ENCODE results near the gene ABCD4.
"Not testable (repeated sequence)": the region's sequence is repeated elsewhere in the genome, so short reads cannot be mapped to it uniquely, and the experiment has no call there.

ABCD4 gene

GRCh38 chr14:74301594-74302151 lies 1.1 kb downstream of the ABCD4 start:
- DNase-seq = no peak

- no peak for DNase-seq
Observed at GRCh38 chr14:74299061-74299545, 3.6 kb downstream of the ABCD4 start.

- DNase-seq = no peak
Observed at GRCh38 chr14:74297986-74298385, 4.7 kb downstream of the ABCD4 start.

- DNase-seq = no peak
Observed at GRCh38 chr14:74296037-74296467, 6.7 kb downstream of the ABCD4 start.

- DNase-seq = no peak
Observed at GRCh38 chr14:74293606-74294005, 9.1 kb downstream of the ABCD4 start.

GRCh38 chr14:74292061-74292460 lies 10.7 kb downstream of the ABCD4 start:
- no peak for DNase-seq

GRCh38 chr14:74290415-74290814 lies 12.3 kb downstream of the ABCD4 start:
- no peak for DNase-seq

- no peak for DNase-seq
Observed at GRCh38 chr14:74289801-74290200, 12.9 kb downstream of the ABCD4 start.

GRCh38 chr14:74286736-74287135 lies 16.0 kb downstream of the ABCD4 start:
- DNase-seq = no peak

- no peak for DNase-seq
Observed at GRCh38 chr14:74281069-74281468, 21.7 kb downstream of the ABCD4 start.

- DNase-seq = no peak
Observed at GRCh38 chr14:74278080-74278479, 24.7 kb downstream of the ABCD4 start.

- DNase-seq = no peak
Observed at GRCh38 chr14:74275241-74275841, 27.4 kb downstream of the ABCD4 start.

- no peak for DNase-seq
Observed at GRCh38 chr14:74271365-74271764, 31.4 kb downstream of the ABCD4 start.

GRCh38 chr14:74270382-74271177 lies 32.2 kb downstream of the ABCD4 start:
- DNase-seq = not testable (repeated sequence)

- no peak for DNase-seq
Observed at GRCh38 chr14:74267588-74267987, 35.1 kb downstream of the ABCD4 start.

- no peak for DNase-seq
Observed at GRCh38 chr14:74265301-74265965, 37.3 kb downstream of the ABCD4 start.

- no peak for DNase-seq
Observed at GRCh38 chr14:74263921-74264320, 38.8 kb downstream of the ABCD4 start.

- no peak for DNase-seq
Observed at GRCh38 chr14:74263181-74263580, 39.6 kb downstream of the ABCD4 start.

GRCh38 chr14:74262076-74262475 lies 40.7 kb downstream of the ABCD4 start:
- no peak for DNase-seq

GRCh38 chr14:74261288-74261687 lies 41.4 kb downstream of the ABCD4 start:
- no peak for DNase-seq

- DNase-seq = no peak
Observed at GRCh38 chr14:74260525-74261233, 42.1 kb downstream of the ABCD4 start.

- no peak for DNase-seq
Observed at GRCh38 chr14:74259513-74259912, 43.2 kb downstream of the ABCD4 start.

GRCh38 chr14:74258764-74259035 lies 44.0 kb downstream of the ABCD4 start:
- DNase-seq = no peak
